ENCODE results near the gene RAB7A. TPM values are rescaled to one million over a fixed set of nuclear protein-coding genes. Genes with fewer than 3 reads are reported as not detected.

The RAB7A gene
- total RNA-seq, 1 donor from 2014 or later = 284 TPM

- no peak overlapping the region for H3K27ac Mint-ChIP-seq (ENCODE audit: unreplicated experiment)
- no peaks in the 10 kb centered on the region for H3K27me3 Mint-ChIP-seq (ENCODE audit: unreplicated experiment)
- no peak overlapping the region for H3K4me3 Mint-ChIP-seq (ENCODE audit: unreplicated experiment)
- no peaks in the 10 kb centered on the region for H3K9me3 Mint-ChIP-seq (ENCODE audit: unreplicated experiment)
- H3K36me3 Mint-ChIP-seq (ENCODE audit: unreplicated experiment) = no peaks in the 10 kb centered on the region
- H3K4me1 Mint-ChIP-seq (ENCODE audit: unreplicated experiment) = peaks cover 22% of the 10 kb centered on the region
- TF ChIP-seq, protein P1, sequence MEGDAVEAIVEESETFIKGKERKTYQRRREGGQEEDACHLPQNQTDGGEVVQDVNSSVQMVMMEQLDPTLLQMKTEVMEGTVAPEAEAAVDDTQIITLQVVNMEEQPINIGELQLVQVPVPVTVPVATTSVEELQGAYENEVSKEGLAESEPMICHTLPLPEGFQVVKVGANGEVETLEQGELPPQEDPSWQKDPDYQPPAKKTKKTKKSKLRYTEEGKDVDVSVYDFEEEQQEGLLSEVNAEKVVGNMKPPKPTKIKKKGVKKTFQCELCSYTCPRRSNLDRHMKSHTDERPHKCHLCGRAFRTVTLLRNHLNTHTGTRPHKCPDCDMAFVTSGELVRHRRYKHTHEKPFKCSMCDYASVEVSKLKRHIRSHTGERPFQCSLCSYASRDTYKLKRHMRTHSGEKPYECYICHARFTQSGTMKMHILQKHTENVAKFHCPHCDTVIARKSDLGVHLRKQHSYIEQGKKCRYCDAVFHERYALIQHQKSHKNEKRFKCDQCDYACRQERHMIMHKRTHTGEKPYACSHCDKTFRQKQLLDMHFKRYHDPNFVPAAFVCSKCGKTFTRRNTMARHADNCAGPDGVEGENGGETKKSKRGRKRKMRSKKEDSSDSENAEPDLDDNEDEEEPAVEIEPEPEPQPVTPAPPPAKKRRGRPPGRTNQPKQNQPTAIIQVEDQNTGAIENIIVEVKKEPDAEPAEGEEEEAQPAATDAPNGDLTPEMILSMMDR (IDR thresholded peaks at IDR 0.05) = no peak
- DNase-seq (ENCODE audit: extremely low spot score, unreplicated experiment) = no peak
Measured at GRCh38 chr3:128846486-128846891, 120.5 kb downstream of the RAB7A start.

DNA sequence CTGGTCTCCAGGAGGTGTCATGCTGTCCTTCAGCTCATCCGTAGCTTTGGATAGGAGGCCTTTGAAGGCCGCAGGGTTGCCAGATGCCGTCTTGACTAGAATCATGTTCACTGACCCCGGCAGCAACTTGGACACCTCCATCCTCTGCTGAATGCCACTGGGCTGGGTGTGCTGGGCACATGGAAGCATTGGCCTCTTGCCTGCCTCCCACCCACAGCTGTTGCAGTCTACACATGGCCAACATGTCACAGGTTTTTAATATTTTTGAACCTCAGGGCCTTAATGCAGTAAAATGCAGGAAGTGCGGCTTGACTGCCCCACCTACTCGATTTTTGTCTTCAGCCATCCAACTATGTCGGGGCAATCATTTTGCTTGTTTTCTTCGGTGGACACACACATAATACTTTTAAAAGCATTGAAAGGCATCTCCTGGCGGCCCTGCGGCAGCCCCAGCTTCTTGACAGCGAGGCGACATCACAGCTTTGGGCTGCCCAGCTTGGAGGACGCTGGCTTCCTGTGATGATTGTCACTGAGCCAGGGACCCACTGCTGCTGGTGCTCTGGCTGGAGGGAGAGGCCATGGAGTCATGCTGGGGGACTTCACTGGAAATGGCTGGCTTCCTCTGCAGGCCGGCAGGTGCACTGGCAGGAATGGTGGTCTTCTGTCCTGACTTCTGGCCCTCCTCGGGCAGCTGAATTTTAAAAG is 121.8 kb downstream of the RAB7A start:
- Mint-ChIP-seq H3K9me3 (ENCODE audit: unreplicated experiment) (no peaks in the 10 kb centered on the region), H3K4me3 (ENCODE audit: unreplicated experiment) (no peak overlapping the region), H3K27ac (ENCODE audit: unreplicated experiment) (no peak overlapping the region), H3K27me3 (ENCODE audit: unreplicated experiment) (no peaks in the 10 kb centered on the region), H3K4me1 (ENCODE audit: unreplicated experiment) (peaks cover 22% of the 10 kb centered on the region), H3K36me3 (ENCODE audit: unreplicated experiment) (no peaks in the 10 kb centered on the region)
- TF ChIP-seq, protein P1 (IDR thresholded peaks at IDR 0.05) = no peak
- no peak for DNase-seq (ENCODE audit: extremely low spot score, unreplicated experiment)

- H3K4me1 Mint-ChIP-seq (ENCODE audit: unreplicated experiment) = peaks cover 22% of the 10 kb centered on the region
- no peak overlapping the region for H3K4me3 Mint-ChIP-seq (ENCODE audit: unreplicated experiment)
- H3K27me3 Mint-ChIP-seq (ENCODE audit: unreplicated experiment) = no peaks in the 10 kb centered on the region
- H3K9me3 Mint-ChIP-seq (ENCODE audit: unreplicated experiment) = no peaks in the 10 kb centered on the region
- no peaks in the 10 kb centered on the region for H3K36me3 Mint-ChIP-seq (ENCODE audit: unreplicated experiment)
- H3K27ac Mint-ChIP-seq (ENCODE audit: unreplicated experiment) = no peak overlapping the region
- no peak for DNase-seq (ENCODE audit: extremely low spot score, unreplicated experiment)
- TF ChIP-seq, protein P1 (IDR thresholded peaks at IDR 0.05) = no peak
Measured at GRCh38 chr3:128848936-128849335, 123.0 kb downstream of the RAB7A start.

DNA sequence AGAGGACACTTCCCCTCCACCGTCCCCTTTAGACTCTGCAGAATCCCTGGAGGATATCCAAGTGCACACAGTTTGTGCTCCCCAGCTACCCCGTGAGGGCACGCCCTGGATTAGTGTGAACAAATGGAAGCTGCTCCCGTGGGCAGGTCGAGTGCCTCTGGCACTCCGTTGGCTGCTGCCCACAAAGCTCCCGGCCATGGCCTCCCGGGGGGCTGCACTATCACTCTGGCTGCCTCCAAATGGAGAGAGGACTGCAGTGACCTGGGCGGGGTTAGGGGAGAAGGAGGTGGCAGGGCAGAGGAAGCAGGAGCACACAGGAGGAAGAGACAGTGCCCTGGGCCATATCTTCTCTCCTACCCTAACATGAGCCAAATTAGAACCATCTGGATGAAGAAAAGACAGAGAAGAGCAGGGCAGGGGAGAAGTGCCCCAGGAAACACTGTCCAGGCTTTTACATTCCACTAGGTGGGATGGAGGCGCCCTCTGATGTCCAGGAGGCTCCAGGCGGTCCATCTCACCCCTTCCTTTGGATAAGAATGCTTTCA is 124.0 kb downstream of the RAB7A start:
- H3K9me3 Mint-ChIP-seq (ENCODE audit: unreplicated experiment) = peaks cover 2% of the 10 kb centered on the region
- no peak overlapping the region for H3K4me3 Mint-ChIP-seq (ENCODE audit: unreplicated experiment)
- no peaks in the 10 kb centered on the region for H3K27me3 Mint-ChIP-seq (ENCODE audit: unreplicated experiment)
- H3K27ac Mint-ChIP-seq (ENCODE audit: unreplicated experiment) = no peak overlapping the region
- no peaks in the 10 kb centered on the region for H3K36me3 Mint-ChIP-seq (ENCODE audit: unreplicated experiment)
- TF ChIP-seq, protein P1 (IDR thresholded peaks at IDR 0.05) = peak; percentile 46
- DNase-seq (ENCODE audit: extremely low spot score, unreplicated experiment) = no peak
- peaks cover 21% of the 10 kb centered on the region for H3K4me1 Mint-ChIP-seq (ENCODE audit: unreplicated experiment)

GRCh38 chr3:128850544-128850943 is 124.6 kb downstream of the RAB7A start:
- TF ChIP-seq, protein P1 (IDR thresholded peaks at IDR 0.05) = no peak

More at GRCh38 chr3:128850544-128850943, 124.6 kb downstream of the RAB7A start:
- Mint-ChIP-seq H3K9me3 (ENCODE audit: unreplicated experiment) (peaks cover 8% of the 10 kb centered on the region), H3K27ac (ENCODE audit: unreplicated experiment) (no peak overlapping the region), H3K27me3 (ENCODE audit: unreplicated experiment) (no peaks in the 10 kb centered on the region), H3K4me1 (ENCODE audit: unreplicated experiment) (peaks cover 15% of the 10 kb centered on the region), H3K36me3 (ENCODE audit: unreplicated experiment) (no peaks in the 10 kb centered on the region), H3K4me3 (ENCODE audit: unreplicated experiment) (no peak overlapping the region)
- no peak for DNase-seq (ENCODE audit: extremely low spot score, unreplicated experiment)
